NOMO-1 (cell line): Measurements from ENCODE around the gene PRRT1.

Source experiments
- DNase-seq, 2 experiments: peaks; one replicate each; lab custom pipeline; 2025; ENCODE audit not compliant: unreplicated experiment in 2 of 2; lab: John Stamatoyannopoulos, UW

The PRRT1 gene

DNA sequence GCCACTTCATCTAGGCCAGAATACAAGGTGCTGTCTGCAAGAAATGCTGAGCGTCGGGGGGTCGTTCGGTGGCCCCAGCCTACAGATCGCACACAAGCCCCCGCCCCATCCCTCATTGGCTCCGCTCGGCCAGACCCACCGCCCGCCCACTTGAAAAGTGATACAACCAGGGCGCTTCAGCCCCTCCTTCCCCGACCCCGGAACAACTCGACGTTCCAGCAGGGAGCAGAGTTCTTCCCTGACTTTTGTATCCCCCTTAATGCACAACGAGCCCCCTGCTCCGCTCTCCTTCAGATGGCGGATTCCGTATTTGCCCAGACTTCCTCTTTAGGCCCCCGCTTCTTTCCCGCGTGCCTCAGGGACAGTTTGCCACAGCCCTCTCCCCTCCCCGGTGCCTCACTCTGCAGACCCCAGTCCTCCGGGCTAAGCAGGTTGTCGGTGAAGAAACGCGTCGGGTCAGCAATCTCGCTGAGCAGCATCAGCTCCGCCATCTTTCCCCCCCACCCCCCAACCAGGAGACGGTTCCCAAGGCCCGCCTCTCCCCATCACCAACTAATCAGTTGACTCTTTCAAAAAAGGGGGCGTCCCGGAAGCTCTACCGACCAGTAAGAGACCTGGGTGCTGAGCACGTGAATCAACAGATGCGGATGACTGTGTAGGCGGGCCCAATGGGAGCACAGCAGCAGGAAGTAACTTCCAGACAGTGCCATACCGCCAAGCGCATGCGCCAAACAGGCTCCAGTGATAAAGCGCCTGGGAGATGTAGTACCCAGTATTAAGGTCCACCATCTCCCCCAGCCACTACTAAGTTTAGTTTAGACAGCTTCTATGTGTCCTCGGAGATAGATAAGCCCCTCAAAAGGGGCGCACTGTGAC lies 23.8 kb downstream of the PRRT1 start, which contains the start of gene ATF6B:
TSS of gene ATF6B (minus strand) at position 530 of the 876 bp plus-strand sequence. CDS start at position 491, 39 bp downstream.
- DNase-seq = peak; percentile 98 to 100

DNA sequence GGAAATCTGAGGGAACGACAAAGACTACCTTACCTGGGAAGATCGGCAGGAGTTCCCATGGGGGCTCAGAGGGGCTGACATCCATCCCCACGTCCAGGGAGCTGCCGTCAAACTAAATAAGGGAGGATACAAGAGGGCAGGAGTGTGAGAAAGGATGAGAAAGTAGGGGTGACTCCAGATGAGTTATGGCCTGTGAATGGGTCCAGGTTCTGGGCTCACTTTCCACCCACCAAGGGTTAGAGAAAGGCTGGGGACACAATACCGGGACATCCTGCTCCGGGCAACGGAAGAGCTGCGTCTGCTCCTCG lies 24.4 kb downstream of the PRRT1 start:
- no peak for DNase-seq

DNA sequence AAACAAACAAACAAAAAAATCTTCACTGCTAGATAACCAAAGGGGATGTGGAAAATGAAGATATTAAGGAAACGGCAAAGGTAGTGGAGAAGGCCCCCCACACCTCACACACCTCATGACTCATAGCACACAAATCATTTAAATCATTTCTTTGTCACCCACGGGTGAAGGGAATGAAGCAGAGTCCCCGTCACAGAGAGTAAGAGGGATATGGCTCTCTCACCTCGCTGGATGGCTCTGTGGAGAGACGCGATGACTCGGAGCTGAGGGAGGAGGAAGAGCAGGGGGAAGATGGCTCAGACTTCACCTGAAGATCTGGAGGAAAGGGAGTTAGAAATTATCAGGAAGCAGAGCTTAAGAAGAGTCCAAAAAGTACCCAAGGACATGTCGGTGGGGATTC lies 24.9 kb downstream of the PRRT1 start:
- DNase-seq = no peak

- DNase-seq = no peak
Measured at GRCh38 chr6:32123681-32124080, 28.1 kb downstream of the PRRT1 start.

DNA sequence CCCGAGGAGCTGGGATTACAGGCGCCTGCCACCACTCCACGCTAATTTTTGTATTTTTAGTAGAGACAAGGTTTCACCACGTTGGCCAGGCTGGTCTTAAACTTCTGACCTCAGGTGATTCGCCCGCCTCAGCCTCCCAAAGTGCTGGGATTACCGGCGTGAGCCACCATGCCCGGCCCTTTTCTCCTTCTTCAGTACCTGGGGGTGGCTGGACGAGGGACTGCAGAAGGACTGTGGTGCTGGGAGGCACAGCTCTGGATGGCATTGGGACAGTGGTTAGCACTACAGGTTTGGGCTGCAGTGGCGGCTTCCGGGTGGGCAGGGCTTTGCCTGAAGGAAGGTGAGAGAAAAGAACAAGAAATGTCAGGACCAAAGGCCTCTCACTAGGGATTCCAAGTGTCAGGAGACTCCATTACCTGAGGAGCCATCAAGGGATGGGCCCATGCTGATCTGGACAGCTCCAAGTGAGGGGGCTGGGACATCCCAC lies 31.1 kb downstream of the PRRT1 start:
- no peak for DNase-seq

DNA sequence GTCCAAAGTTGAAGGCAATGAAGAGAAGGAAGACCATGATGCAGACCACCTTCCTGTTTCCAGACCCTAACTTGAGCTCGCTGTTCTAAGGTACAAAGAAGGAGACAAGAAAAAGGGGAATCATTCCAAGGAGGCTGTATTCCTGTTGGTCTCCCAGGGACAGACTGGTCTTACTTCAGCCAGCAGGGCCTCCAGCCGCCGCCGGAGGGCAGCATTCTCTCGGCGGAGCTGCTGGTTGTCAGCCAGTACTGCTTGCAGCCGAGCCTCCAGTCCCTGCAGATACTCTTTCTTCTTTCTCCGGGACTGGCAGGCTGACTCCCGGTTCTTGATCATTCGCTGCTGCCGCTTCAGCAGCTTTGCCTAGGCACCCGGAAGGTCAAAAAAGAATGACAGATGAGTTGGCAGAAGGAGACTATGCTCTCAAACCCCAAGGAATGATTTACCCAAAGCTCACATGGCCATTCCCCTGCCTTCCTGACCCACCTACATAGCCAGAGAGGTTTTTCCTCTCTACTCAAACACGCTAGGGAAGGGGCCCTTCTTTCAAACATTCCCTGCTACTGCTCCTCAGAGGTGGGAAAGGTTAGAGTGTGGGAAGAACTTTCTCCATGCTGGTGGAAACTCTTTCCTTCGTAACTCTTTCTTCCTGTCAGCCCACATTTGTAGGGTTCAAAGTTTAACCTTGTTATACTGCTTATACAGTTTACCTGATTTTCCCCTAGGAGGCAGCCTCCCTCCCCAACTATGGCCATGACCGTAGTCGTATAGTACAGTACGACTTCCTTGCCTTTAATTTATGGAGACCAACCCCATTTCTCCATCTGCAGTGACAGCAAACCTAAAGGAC lies 32.7 kb downstream of the PRRT1 start:
- peak; percentile 59 to 61 for DNase-seq

GRCh38 chr6:32117461-32117860 lies 34.3 kb downstream of the PRRT1 start:
- no peak for DNase-seq

DNA sequence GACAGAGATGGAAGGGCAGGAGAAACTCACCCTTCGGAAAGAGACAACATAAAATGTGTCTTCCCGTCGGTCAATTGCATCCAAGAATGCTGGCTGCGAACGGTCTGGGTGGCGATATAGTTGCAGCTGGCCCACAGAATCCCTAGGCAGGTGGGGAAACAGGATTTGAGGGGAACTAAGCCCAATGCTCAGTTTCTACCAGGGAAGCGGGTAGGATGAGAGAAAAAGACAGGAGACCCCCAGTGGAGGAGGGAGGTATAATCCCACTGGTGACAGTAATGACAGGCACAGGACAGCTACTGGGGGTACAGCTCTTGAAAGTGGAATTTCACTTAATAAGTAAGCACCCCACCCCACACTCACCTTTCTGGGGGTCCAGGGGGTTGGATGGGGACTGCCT lies 35.1 kb downstream of the PRRT1 start:
- DNase-seq = no peak

GRCh38 chr6:32115623-32116022 lies 36.1 kb downstream of the PRRT1 start:
- DNase-seq = no peak

DNA sequence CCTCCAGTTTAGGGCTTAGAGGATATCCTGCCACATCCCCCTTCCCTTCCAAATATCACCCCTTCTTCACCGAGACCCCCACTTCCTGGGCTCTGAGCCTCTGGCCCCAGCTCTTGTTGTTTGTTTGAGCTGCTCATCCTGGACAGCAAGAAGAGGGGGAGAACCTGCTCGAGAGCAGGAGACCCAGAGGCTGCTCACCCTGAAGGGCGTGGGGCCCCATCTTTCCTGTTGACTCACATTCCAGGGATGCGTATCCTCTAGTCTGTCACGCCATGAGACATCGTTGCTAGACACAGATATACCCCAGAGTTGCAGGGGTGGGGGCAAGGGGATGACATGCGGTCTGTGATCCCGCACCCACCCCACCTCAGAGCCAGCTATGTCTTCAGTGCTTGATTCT lies 36.9 kb downstream of the PRRT1 start:
- no peak for DNase-seq

DNA sequence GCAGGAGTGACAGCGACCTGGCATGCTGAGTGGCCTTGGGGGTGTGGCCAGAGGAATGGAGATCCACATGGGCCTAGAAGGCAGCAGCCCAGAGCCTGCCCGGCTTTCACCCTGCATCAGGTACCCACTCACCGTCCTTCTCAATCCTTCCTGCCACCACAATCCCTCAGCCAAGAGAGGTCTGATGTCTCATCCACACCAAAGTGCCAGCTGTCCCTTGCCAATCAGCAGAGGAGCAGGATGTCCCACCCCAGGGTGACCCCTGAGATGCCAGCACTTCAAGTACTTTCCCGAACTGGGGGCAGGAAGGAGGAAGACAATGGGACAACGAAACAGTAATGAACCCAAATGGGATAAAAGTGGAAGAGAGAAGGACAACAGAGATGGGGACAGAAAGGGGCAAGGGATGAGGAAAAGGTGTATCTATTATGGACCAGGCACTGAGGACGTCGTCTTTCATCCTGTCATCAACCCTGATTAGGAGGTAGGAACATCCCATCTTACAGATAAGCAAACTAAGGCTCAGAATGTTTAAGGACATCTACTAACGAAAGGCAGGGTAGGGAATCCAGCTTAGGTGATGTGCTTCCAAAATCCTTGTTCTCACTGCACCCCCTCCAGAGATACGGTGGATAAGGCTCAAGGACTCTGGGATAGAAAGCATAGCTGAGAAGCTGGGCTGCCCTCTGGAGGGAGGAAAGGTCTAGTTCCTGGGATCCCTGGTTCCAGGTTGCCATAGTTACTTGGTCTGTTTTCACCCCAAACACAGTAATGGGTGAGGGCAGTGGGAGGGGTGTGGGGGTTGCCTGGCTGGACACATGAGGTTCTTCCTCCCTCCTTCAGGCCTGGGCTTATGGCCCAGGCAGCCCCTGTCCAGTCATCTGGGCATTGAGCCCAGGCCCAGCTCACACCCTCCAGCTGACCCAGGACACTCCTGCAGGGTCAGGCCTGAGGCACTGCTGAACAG lies 38.1 kb downstream of the PRRT1 start:
- no peak for DNase-seq

GRCh38 chr6:32112431-32112980 lies 39.2 kb downstream of the PRRT1 start:
- no peak for DNase-seq

DNA sequence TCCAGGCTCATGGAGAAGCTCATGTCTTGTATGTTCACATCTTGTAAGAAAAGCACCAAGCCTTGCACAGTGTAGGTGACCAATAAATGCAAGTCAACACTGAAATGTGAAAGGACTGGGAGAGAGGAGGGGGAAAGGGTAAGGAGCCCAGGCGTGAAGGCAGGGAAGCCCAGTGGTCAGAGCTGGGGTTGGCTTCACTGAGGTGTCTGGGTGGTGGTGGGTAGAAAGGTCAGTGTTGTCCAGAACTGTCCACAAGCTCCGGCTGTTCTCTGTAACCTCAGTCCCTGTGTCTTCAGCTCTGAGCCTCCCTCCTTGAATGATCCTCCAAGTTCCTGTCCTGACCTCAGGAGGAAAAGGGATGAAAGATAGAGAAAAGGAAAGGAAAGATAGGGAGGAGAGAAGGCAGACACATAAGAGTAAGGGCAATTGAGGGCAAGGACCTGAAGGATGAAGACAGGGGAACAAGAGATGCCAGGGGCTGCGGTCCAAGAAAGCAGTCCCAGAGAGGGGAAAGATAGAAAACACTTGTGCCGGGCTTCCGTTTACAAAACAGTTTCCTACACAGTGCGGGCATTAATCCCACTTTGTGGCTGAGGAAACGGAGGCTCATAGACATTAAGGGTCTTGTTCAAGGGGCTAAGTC lies 40.2 kb downstream of the PRRT1 start:
- DNase-seq = no peak

GRCh38 chr6:32110632-32111031 lies 41.1 kb downstream of the PRRT1 start:
- DNase-seq = no peak

DNA sequence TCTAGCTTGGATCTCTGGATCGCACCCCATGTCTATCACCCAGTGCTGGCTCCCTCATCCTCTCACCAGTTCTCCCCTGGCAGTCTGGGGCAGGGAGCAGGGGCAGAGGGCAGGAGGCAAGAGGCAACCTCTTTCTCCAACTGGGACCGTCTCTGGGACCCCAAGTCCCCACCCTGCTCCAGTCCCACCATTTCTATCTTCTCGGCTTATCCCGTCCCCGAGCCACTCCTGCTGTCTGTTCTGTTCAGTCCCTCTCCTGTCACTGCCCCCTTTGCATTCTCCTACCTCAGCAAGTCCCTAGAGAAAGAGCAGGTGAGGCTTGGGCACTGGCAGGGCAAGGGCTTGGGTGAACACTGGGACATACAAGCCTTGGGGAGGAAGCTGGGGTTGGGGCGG lies 42.0 kb downstream of the PRRT1 start:
- DNase-seq = no peak

GRCh38 chr6:32109114-32109764 lies 42.5 kb downstream of the PRRT1 start, which contains the start of gene TNXB:
TSS of gene TNXB (minus strand) at chr6:32109338. CDS start at chr6:32098198, 11,140 bp downstream.
- DNase-seq = no peak

DNA sequence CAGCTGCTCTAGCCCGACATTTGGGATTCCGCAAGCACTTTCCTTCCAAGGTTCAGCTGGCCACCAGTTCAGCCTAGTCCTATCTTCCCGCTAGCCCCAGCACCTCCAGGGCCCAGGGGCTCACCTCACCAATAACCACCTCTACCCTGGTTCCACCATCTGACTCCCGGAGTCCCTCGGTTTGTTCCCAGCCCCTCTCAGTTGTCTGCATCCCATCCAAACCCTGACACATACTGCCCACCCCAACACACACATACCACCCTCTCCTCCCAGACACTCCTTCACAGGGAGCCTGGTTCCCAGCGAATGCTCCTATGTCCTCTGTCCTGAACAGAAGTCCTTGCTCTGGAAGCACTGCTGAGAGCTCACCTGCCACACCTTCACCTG lies 43.0 kb downstream of the PRRT1 start:
- DNase-seq = no peak

DNA sequence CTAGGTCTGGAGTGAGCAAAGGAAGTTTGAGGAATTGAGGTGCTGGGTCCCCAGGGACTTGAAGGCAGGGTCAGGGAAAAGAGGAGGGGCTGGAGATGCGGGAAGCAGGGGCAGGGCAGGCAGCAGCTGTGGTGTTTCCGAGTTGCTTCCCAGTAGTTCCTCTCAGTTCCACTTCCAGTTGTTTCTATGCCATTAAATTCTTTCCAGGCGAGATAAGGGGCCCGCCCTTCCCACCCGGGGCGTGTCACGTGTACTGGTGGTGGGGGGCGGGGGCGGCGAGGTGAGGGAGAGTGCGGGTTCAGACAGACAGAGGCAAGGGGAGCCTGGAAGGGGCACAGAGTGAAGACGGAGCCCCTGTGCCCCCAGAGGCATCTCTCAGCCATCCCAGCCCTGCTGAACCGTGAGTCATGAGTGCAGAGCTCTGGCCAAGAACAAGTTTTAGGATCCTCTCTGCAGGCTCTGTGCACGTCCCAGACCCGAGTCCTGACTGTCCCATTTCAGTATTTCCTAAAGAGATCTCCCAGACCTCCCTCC lies 43.6 kb downstream of the PRRT1 start:
- no peak for DNase-seq

GRCh38 chr6:32107406-32107805 lies 44.3 kb downstream of the PRRT1 start:
- DNase-seq = no peak
